Measurements from ENCODE around the gene NACAD. TPM values are rescaled to one million over a fixed set of nuclear protein-coding genes. Genes with fewer than 3 reads are reported as not detected.

Gene NACAD
- total RNA-seq, 4 donors from 2014 or later: 0.04 to 1.9 (median 0.62) TPM; not detected in 1

- no peak for DNase-seq
- Histone ChIP-seq H3K4me1 (peaks cover 17 to 53% (median 18%) of the 10 kb centered on the region in 3 donors), H3K27me3 (no peaks in the 10 kb centered on the region), H3K27ac (no peak overlapping the region), H3K36me3 (peaks cover 36 to 57% (median 49%) of the 10 kb centered on the region in 3 donors), H3K4me3 (no peak overlapping the region), H3K9me3 (no peaks in the 10 kb centered on the region)
- 77 to 83% methylated on average over 4 to 7 of the region's 8 CpGs for WGBS, 2 donors
- TF ChIP-seq, protein P1, sequence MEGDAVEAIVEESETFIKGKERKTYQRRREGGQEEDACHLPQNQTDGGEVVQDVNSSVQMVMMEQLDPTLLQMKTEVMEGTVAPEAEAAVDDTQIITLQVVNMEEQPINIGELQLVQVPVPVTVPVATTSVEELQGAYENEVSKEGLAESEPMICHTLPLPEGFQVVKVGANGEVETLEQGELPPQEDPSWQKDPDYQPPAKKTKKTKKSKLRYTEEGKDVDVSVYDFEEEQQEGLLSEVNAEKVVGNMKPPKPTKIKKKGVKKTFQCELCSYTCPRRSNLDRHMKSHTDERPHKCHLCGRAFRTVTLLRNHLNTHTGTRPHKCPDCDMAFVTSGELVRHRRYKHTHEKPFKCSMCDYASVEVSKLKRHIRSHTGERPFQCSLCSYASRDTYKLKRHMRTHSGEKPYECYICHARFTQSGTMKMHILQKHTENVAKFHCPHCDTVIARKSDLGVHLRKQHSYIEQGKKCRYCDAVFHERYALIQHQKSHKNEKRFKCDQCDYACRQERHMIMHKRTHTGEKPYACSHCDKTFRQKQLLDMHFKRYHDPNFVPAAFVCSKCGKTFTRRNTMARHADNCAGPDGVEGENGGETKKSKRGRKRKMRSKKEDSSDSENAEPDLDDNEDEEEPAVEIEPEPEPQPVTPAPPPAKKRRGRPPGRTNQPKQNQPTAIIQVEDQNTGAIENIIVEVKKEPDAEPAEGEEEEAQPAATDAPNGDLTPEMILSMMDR (IDR thresholded peaks at IDR 0.05): no peak
- TF ChIP-seq POLR2A (IDR thresholded peaks at IDR 0.05): no peak
- intact Hi-C loops (cut with DNase I): no loop called here
Measured at GRCh38 chr7:45108863-45109262, 20.1 kb upstream of the NACAD start.

DNA sequence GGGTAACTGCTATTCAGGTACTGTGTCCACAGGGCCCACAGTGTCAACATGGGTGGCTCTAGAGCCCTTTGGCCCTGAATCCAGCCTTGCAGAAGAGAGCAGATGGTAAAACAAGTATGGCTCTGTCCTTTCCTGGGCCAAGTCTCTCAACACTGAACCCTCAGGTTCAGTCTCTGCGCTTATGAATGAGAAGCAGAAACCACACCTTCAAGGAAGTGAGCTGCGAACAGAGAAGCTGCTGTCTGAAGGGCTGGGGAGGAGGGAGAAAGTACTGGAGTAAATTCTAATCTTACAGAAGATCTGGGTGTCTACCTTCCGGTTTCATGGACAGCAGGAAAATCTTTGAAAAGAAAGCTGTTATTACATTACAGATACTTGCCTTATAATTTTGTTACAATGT lies 18.6 kb upstream of the NACAD start:
- H3K4me1 ChIP-seq: peaks cover 17 to 51% (median 18%) of the 10 kb centered on the region in 3 donors
- DNase-seq: no peak
- H3K27me3 ChIP-seq: no peaks in the 10 kb centered on the region
- intact Hi-C loops (cut with DNase I): no loop called here
- no peak overlapping the region for H3K27ac ChIP-seq
- peaks cover 50 to 72% (median 61%) of the 10 kb centered on the region in 3 donors for H3K36me3 ChIP-seq
- TF ChIP-seq, protein P1 (IDR thresholded peaks at IDR 0.05): no peak
- TF ChIP-seq POLR2A (IDR thresholded peaks at IDR 0.05): no peak
- no peak overlapping the region for H3K4me3 ChIP-seq
- no peaks in the 10 kb centered on the region for H3K9me3 ChIP-seq
- 72 to 83% methylated on average over 2 to 3 of the region's 3 CpGs for WGBS, 2 donors

GRCh38 chr7:45106820-45107219 lies 18.1 kb upstream of the NACAD start:
- peaks cover 55 to 77% (median 67%) of the 10 kb centered on the region in 3 donors for H3K36me3 ChIP-seq
- no peak overlapping the region for H3K4me3 ChIP-seq
- no peaks in the 10 kb centered on the region for H3K27me3 ChIP-seq
- H3K27ac ChIP-seq: no peak overlapping the region
- no peak for DNase-seq
- intact Hi-C loops (cut with DNase I): no loop called here
- no peaks in the 10 kb centered on the region for H3K9me3 ChIP-seq
- 90 to 100% methylated on average over 1 to 5 of the region's 8 CpGs for WGBS, 2 donors
- TF ChIP-seq POLR2A (IDR thresholded peaks at IDR 0.05): no peak
- peaks cover 17 to 46% (median 18%) of the 10 kb centered on the region in 3 donors for H3K4me1 ChIP-seq

DNA sequence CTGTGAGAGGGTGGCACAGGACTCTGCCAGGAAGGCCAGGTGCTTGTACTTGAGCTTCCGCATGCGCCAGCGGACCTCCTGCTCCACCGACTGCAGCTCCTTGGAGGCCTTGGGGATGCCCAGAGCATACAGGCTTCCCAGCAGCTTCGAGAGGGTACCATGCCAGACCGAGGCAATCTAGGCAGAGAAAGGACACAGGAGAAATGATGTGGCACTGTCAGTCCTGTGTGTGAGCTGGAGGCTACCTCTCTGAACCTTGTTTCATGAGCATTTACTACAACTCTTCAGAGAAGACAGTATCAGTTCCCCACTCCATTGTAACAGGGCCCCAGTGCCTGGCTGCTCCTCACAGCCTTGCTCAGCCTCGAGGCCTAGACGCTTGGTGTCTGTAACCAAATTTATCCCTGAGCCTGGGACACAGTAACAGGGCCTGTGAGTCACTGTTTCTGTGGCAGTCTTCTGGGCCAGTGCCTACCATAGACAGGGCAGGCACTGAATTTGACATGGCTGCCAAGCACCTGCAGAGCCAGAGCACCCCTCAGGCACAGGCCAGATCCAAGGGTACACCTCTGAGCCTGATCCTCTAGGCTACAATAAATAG lies 16.9 kb upstream of the NACAD start:
- TF ChIP-seq POLR2A (IDR thresholded peaks at IDR 0.05): no peak
- TF ChIP-seq, protein P1 (IDR thresholded peaks at IDR 0.05): no peak
- intact Hi-C loops (cut with DNase I): no loop called here
- no peak overlapping the region for H3K27ac ChIP-seq
- no peaks in the 10 kb centered on the region for H3K27me3 ChIP-seq
- no peaks in the 10 kb centered on the region for H3K9me3 ChIP-seq
- 88 to 100% methylated on average over 2 to 5 of the region's 8 CpGs for WGBS, 2 donors
- peaks cover 66 to 89% (median 76%) of the 10 kb centered on the region in 3 donors for H3K36me3 ChIP-seq
- peaks cover 13 to 45% (median 16%) of the 10 kb centered on the region in 3 donors for H3K4me1 ChIP-seq
- no peak for DNase-seq
- no peak overlapping the region for H3K4me3 ChIP-seq

- no peak overlapping the region for H3K4me3 ChIP-seq
- peaks cover 69 to 95% (median 82%) of the 10 kb centered on the region in 3 donors for H3K36me3 ChIP-seq
- WGBS, 2 donors: 94 to 100% methylated on average over 1 to 7 of the region's 12 CpGs
- H3K27ac ChIP-seq: no peak overlapping the region
- TF ChIP-seq POLR2A (IDR thresholded peaks at IDR 0.05): no peak
- TF ChIP-seq, protein P1 (IDR thresholded peaks at IDR 0.05): no peak
- DNase-seq: no peak
- intact Hi-C loops (cut with DNase I): no loop called here
- peaks cover 9 to 45% (median 13%) of the 10 kb centered on the region in 3 donors for H3K4me1 ChIP-seq
- no peaks in the 10 kb centered on the region for H3K9me3 ChIP-seq
- H3K27me3 ChIP-seq: no peaks in the 10 kb centered on the region
Measured at GRCh38 chr7:45104844-45105587, 16.2 kb upstream of the NACAD start.
